Activated CD8-positive, alpha-beta memory T cell treated with anti-CD3 and anti-CD28 coated beads, Interleukin-2, amount 10 ng/mL, durations not matched to agents 7 days and 5 days (primary cell): Measurements from ENCODE around the gene ARL15. TPM values are rescaled to one million over a fixed set of nuclear protein-coding genes. Genes with fewer than 3 reads are reported as not detected.

Experiments
- ATAC-seq: fragments of 150-1000 bp; cut with Tn5 transposase; one replicate; pipeline ENCODE4 v1.10.0; 2021; ENCODE audit warnings: moderate library complexity
- CTCF ChIA-PET: fragments of 350-600 bp; sonication (Branson Sonifier 250); formaldehyde crosslinking; loops from one replicate; lab custom pipeline; 2021; ENCODE audit warnings: antibody characterized with exemption; lab: Charles Lee
- DNase-seq: peaks from one replicate; pipeline ENCODE4 v3.0.0-alpha.2; 2020
- H3K27ac Mint-ChIP-seq: one replicate; pipeline ENCODE4 v1.8.0; 2021; ENCODE audit warnings: mild to moderate bottlenecking, mixed read lengths
- H3K27me3 Mint-ChIP-seq: one replicate; pipeline ENCODE4 v1.8.0; 2021; ENCODE audit warnings: mixed read lengths
- H3K36me3 Mint-ChIP-seq: one replicate; pipeline ENCODE4 v1.8.0; 2021; ENCODE audit warnings: mild to moderate bottlenecking, mixed read lengths
- H3K4me1 Mint-ChIP-seq: one replicate; pipeline ENCODE4 v1.8.0; 2021; ENCODE audit warnings: mixed read lengths
- H3K4me3 Mint-ChIP-seq: one replicate; pipeline ENCODE4 v1.8.0; 2021; ENCODE audit warnings: mild to moderate bottlenecking, moderate library complexity, mixed read lengths
- H3K9me3 Mint-ChIP-seq: one replicate; pipeline ENCODE4 v1.8.0; 2022; ENCODE audit warnings: low read depth, mixed read lengths
- total RNA-seq, 2 experiments: library from RNA; stranded (reverse); gene quantifications; one replicate each; pipeline ENCODE4 v1.2.3, GENCODE V29; 2021

Gene ARL15
- total RNA-seq, 2 experiments from 2014 or later: 10.6 to 12.6 TPM

- CTCF ChIA-PET: no interaction called here
- H3K4me3 Mint-ChIP-seq: no peak overlapping the region
- H3K27ac Mint-ChIP-seq: no peak overlapping the region
- no peak for ATAC-seq
- no peaks in the 10 kb centered on the region for H3K27me3 Mint-ChIP-seq
- no peaks in the 10 kb centered on the region for H3K4me1 Mint-ChIP-seq
- H3K9me3 Mint-ChIP-seq: no peaks in the 10 kb centered on the region
- no peaks in the 10 kb centered on the region for H3K36me3 Mint-ChIP-seq
- DNase-seq: no peak
Measured at GRCh38 chr5:53929152-53929551, 381.2 kb downstream of the ARL15 start.

GRCh38 chr5:53928641-53929040 is 381.7 kb downstream of the ARL15 start:
- Mint-ChIP-seq H3K9me3 (no peaks in the 10 kb centered on the region), H3K27ac (no peak overlapping the region), H3K4me3 (no peak overlapping the region), H3K4me1 (no peaks in the 10 kb centered on the region), H3K36me3 (no peaks in the 10 kb centered on the region), H3K27me3 (no peaks in the 10 kb centered on the region)
- ATAC-seq (no peak), DNase-seq (no peak)
- CTCF ChIA-PET: no interaction called here

- DNase-seq: no peak
- H3K9me3 Mint-ChIP-seq: no peaks in the 10 kb centered on the region
- CTCF ChIA-PET: no interaction called here
- no peak overlapping the region for H3K27ac Mint-ChIP-seq
- no peak for ATAC-seq
- no peak overlapping the region for H3K4me3 Mint-ChIP-seq
- no peaks in the 10 kb centered on the region for H3K36me3 Mint-ChIP-seq
- H3K27me3 Mint-ChIP-seq: no peaks in the 10 kb centered on the region
- no peaks in the 10 kb centered on the region for H3K4me1 Mint-ChIP-seq
Measured at GRCh38 chr5:53927668-53928247, 382.6 kb downstream of the ARL15 start.

- DNase-seq (no peak), ATAC-seq (no peak)
- Mint-ChIP-seq H3K4me1 (peaks cover 3% of the 10 kb centered on the region), H3K27ac (no peak overlapping the region), H3K4me3 (no peak overlapping the region), H3K36me3 (no peaks in the 10 kb centered on the region), H3K9me3 (no peaks in the 10 kb centered on the region), H3K27me3 (no peaks in the 10 kb centered on the region)
- CTCF ChIA-PET: no interaction called here
Measured at GRCh38 chr5:53926026-53926425, 384.3 kb downstream of the ARL15 start.

GRCh38 chr5:53924392-53924791 is 386.0 kb downstream of the ARL15 start:
- Mint-ChIP-seq H3K27ac (no peak overlapping the region), H3K27me3 (no peaks in the 10 kb centered on the region), H3K36me3 (no peaks in the 10 kb centered on the region), H3K4me3 (no peak overlapping the region), H3K4me1 (peaks cover 3% of the 10 kb centered on the region), H3K9me3 (no peaks in the 10 kb centered on the region)
- DNase-seq (no peak), ATAC-seq (no peak)
- CTCF ChIA-PET: no interaction called here

- H3K4me3 Mint-ChIP-seq: no peak overlapping the region
- no peaks in the 10 kb centered on the region for H3K27me3 Mint-ChIP-seq
- H3K9me3 Mint-ChIP-seq: no peaks in the 10 kb centered on the region
- ATAC-seq: no peak
- H3K36me3 Mint-ChIP-seq: no peaks in the 10 kb centered on the region
- H3K27ac Mint-ChIP-seq: no peak overlapping the region
- DNase-seq: no peak
- peaks cover 3% of the 10 kb centered on the region for H3K4me1 Mint-ChIP-seq
- CTCF ChIA-PET: no interaction called here
Measured at GRCh38 chr5:53923961-53924360, 386.4 kb downstream of the ARL15 start.

GRCh38 chr5:53922508-53923498 is 387.6 kb downstream of the ARL15 start:
- peaks cover 3% of the 10 kb centered on the region for H3K4me1 Mint-ChIP-seq
- DNase-seq (no peak), ATAC-seq (no peak)
- H3K36me3 Mint-ChIP-seq: no peaks in the 10 kb centered on the region
- H3K9me3 Mint-ChIP-seq: no peaks in the 10 kb centered on the region
- H3K27me3 Mint-ChIP-seq: no peaks in the 10 kb centered on the region
- no peak overlapping the region for H3K27ac Mint-ChIP-seq
- CTCF ChIA-PET: no interaction called here
- H3K4me3 Mint-ChIP-seq: no peak overlapping the region

GRCh38 chr5:53917826-53918225 is 392.5 kb downstream of the ARL15 start:
- no peak overlapping the region for H3K4me3 Mint-ChIP-seq
- CTCF ChIA-PET: no interaction called here
- ATAC-seq: no peak
- H3K36me3 Mint-ChIP-seq: no peaks in the 10 kb centered on the region
- H3K9me3 Mint-ChIP-seq: no peaks in the 10 kb centered on the region
- H3K27me3 Mint-ChIP-seq: no peaks in the 10 kb centered on the region
- DNase-seq: no peak
- no peak overlapping the region for H3K27ac Mint-ChIP-seq
- peaks cover 3% of the 10 kb centered on the region for H3K4me1 Mint-ChIP-seq

GRCh38 chr5:53917095-53917494 is 393.3 kb downstream of the ARL15 start:
- Mint-ChIP-seq H3K9me3 (no peaks in the 10 kb centered on the region), H3K27ac (no peak overlapping the region), H3K36me3 (no peaks in the 10 kb centered on the region), H3K4me3 (no peak overlapping the region), H3K27me3 (no peaks in the 10 kb centered on the region), H3K4me1 (no peaks in the 10 kb centered on the region)
- ATAC-seq (no peak), DNase-seq (no peak)
- CTCF ChIA-PET: interaction anchor here (0.5 kb wide), 1 partner anchor 416 kb away, joined by 3 read pairs; no protein-coding TSS in a partner anchor

GRCh38 chr5:53915120-53915519 is 395.3 kb downstream of the ARL15 start:
- no peak for DNase-seq
- Mint-ChIP-seq H3K4me3 (no peak overlapping the region), H3K4me1 (no peaks in the 10 kb centered on the region), H3K36me3 (no peaks in the 10 kb centered on the region), H3K27ac (no peak overlapping the region), H3K9me3 (peaks cover 1% of the 10 kb centered on the region), H3K27me3 (no peaks in the 10 kb centered on the region)
- no peak for ATAC-seq
- CTCF ChIA-PET: no interaction called here

- Mint-ChIP-seq H3K27me3 (no peaks in the 10 kb centered on the region), H3K4me1 (no peaks in the 10 kb centered on the region), H3K9me3 (peaks cover 2% of the 10 kb centered on the region), H3K27ac (no peak overlapping the region), H3K4me3 (no peak overlapping the region), H3K36me3 (no peaks in the 10 kb centered on the region)
- CTCF ChIA-PET: no interaction called here
- ATAC-seq: no peak
- no peak for DNase-seq
Measured at GRCh38 chr5:53913941-53914340, 396.4 kb downstream of the ARL15 start.

- DNase-seq (no peak), ATAC-seq (no peak)
- H3K4me1 Mint-ChIP-seq: no peaks in the 10 kb centered on the region
- no peak overlapping the region for H3K27ac Mint-ChIP-seq
- peaks cover 2% of the 10 kb centered on the region for H3K9me3 Mint-ChIP-seq
- H3K36me3 Mint-ChIP-seq: no peaks in the 10 kb centered on the region
- H3K27me3 Mint-ChIP-seq: no peaks in the 10 kb centered on the region
- CTCF ChIA-PET: no interaction called here
- no peak overlapping the region for H3K4me3 Mint-ChIP-seq
Measured at GRCh38 chr5:53908757-53909156, 401.6 kb downstream of the ARL15 start.

- no peaks in the 10 kb centered on the region for H3K4me1 Mint-ChIP-seq
- CTCF ChIA-PET: no interaction called here
Measured at GRCh38 chr5:53907827-53908226, 402.5 kb downstream of the ARL15 start.

GRCh38 chr5:53906736-53907135 is 403.6 kb downstream of the ARL15 start:
- H3K36me3 Mint-ChIP-seq: no peaks in the 10 kb centered on the region
- DNase-seq (no peak), ATAC-seq (no peak)
- H3K4me1 Mint-ChIP-seq: no peaks in the 10 kb centered on the region
- H3K27ac Mint-ChIP-seq: no peak overlapping the region
- no peaks in the 10 kb centered on the region for H3K27me3 Mint-ChIP-seq
- CTCF ChIA-PET: no interaction called here
- H3K4me3 Mint-ChIP-seq: no peak overlapping the region
- H3K9me3 Mint-ChIP-seq: peaks cover 2% of the 10 kb centered on the region

More at GRCh38 chr5:53907827-53908226, 402.5 kb downstream of the ARL15 start:
- peaks cover 2% of the 10 kb centered on the region for H3K9me3 Mint-ChIP-seq
- no peaks in the 10 kb centered on the region for H3K36me3 Mint-ChIP-seq
- DNase-seq: no peak
- no peak overlapping the region for H3K27ac Mint-ChIP-seq
- ATAC-seq: no peak
- H3K27me3 Mint-ChIP-seq: no peaks in the 10 kb centered on the region
- no peak overlapping the region for H3K4me3 Mint-ChIP-seq
